ENCODE results near the gene COL4A5. TPM values are rescaled to one million over a fixed set of nuclear protein-coding genes. Genes with fewer than 3 reads are reported as not detected.

Gene COL4A5
- total and polyA plus RNA-seq, 4 donors: 0.63 to 10.3 (median 1.2) TPM

DNA sequence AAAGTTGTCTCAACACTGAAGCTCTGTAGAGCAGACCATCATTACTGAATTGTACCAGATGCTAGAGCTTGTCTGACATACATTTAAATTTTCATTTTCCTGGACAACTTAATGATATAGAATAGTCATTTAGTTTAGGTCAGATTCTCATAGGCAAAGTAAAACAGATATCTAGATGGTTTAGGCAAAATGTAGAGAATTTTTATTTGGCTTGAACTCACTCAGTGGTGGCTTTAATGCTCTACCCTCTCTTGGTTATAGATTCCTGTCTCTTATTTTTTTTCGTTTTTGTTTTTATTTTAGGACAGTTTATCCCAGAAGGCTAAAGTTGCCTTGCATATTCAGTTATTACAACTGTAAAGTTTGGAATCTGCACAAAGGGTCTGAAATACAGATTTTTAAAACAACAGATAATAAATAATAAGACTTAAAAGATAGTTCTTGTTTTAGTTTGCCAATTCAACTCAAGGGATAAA lies 300.7 kb downstream of the COL4A5 start:
- DNase-seq (ENCODE audit: low spot score): no peak
- 38% methylated on average over 1 of the region's 1 CpG for WGBS
- peaks cover 2 to 8% (median 4%) of the 10 kb centered on the region in 4 donors for H3K4me1 ChIP-seq (ENCODE audit: control insufficient read depth in 4 of 4, insufficient read depth in 4 of 4, low read length in 3 of 4)
- no peak for TF ChIP-seq SP1 (IDR thresholded peaks at IDR 0.05)
- TF ChIP-seq, protein P1, sequence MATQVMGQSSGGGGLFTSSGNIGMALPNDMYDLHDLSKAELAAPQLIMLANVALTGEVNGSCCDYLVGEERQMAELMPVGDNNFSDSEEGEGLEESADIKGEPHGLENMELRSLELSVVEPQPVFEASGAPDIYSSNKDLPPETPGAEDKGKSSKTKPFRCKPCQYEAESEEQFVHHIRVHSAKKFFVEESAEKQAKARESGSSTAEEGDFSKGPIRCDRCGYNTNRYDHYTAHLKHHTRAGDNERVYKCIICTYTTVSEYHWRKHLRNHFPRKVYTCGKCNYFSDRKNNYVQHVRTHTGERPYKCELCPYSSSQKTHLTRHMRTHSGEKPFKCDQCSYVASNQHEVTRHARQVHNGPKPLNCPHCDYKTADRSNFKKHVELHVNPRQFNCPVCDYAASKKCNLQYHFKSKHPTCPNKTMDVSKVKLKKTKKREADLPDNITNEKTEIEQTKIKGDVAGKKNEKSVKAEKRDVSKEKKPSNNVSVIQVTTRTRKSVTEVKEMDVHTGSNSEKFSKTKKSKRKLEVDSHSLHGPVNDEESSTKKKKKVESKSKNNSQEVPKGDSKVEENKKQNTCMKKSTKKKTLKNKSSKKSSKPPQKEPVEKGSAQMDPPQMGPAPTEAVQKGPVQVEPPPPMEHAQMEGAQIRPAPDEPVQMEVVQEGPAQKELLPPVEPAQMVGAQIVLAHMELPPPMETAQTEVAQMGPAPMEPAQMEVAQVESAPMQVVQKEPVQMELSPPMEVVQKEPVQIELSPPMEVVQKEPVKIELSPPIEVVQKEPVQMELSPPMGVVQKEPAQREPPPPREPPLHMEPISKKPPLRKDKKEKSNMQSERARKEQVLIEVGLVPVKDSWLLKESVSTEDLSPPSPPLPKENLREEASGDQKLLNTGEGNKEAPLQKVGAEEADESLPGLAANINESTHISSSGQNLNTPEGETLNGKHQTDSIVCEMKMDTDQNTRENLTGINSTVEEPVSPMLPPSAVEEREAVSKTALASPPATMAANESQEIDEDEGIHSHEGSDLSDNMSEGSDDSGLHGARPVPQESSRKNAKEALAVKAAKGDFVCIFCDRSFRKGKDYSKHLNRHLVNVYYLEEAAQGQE (IDR thresholded peaks at IDR 0.05): no peak
- TF ChIP-seq EGR1 (IDR thresholded peaks at IDR 0.05; ENCODE audit: low read depth in 2 of 2): no peak
- no peak for TF ChIP-seq HNF4A (conservative IDR thresholded peaks at IDR 0.05)
- TF ChIP-seq, protein P2, sequence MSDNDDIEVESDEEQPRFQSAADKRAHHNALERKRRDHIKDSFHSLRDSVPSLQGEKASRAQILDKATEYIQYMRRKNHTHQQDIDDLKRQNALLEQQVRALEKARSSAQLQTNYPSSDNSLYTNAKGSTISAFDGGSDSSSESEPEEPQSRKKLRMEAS (IDR thresholded peaks at IDR 0.05): no peak
- no peak for TF ChIP-seq HNF4G (IDR thresholded peaks at IDR 0.05)
- TF ChIP-seq, protein P3, sequence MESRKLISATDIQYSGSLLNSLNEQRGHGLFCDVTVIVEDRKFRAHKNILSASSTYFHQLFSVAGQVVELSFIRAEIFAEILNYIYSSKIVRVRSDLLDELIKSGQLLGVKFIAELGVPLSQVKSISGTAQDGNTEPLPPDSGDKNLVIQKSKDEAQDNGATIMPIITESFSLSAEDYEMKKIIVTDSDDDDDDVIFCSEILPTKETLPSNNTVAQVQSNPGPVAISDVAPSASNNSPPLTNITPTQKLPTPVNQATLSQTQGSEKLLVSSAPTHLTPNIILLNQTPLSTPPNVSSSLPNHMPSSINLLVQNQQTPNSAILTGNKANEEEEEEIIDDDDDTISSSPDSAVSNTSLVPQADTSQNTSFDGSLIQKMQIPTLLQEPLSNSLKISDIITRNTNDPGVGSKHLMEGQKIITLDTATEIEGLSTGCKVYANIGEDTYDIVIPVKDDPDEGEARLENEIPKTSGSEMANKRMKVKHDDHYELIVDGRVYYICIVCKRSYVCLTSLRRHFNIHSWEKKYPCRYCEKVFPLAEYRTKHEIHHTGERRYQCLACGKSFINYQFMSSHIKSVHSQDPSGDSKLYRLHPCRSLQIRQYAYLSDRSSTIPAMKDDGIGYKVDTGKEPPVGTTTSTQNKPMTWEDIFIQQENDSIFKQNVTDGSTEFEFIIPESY (IDR thresholded peaks at IDR 0.05): no peak
- TF ChIP-seq RXRA (IDR thresholded peaks at IDR 0.05): no peak
- TF ChIP-seq JUND (IDR thresholded peaks at IDR 0.05): no peak
- no peak for TF ChIP-seq FOXA2 (IDR thresholded peaks at IDR 0.05)
- no peak for TF ChIP-seq YY1 (IDR thresholded peaks at IDR 0.05)
- no peak for TF ChIP-seq GABPA (IDR thresholded peaks at IDR 0.05 in 1 of 2, conservative IDR thresholded peaks at IDR 0.05 in 1 of 2)
- TF ChIP-seq RAD21 (IDR thresholded peaks at IDR 0.05): no peak
- no peak for TF ChIP-seq FOXA1 (IDR thresholded peaks at IDR 0.05)
- TF ChIP-seq, protein P4, sequence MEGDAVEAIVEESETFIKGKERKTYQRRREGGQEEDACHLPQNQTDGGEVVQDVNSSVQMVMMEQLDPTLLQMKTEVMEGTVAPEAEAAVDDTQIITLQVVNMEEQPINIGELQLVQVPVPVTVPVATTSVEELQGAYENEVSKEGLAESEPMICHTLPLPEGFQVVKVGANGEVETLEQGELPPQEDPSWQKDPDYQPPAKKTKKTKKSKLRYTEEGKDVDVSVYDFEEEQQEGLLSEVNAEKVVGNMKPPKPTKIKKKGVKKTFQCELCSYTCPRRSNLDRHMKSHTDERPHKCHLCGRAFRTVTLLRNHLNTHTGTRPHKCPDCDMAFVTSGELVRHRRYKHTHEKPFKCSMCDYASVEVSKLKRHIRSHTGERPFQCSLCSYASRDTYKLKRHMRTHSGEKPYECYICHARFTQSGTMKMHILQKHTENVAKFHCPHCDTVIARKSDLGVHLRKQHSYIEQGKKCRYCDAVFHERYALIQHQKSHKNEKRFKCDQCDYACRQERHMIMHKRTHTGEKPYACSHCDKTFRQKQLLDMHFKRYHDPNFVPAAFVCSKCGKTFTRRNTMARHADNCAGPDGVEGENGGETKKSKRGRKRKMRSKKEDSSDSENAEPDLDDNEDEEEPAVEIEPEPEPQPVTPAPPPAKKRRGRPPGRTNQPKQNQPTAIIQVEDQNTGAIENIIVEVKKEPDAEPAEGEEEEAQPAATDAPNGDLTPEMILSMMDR (IDR thresholded peaks at IDR 0.05; ENCODE audit: low read depth, low read length, missing input control): no peak
- no peak for TF ChIP-seq NR2F2 (IDR thresholded peaks at IDR 0.05)
- H3K9ac ChIP-seq (ENCODE audit: low read depth in 1 of 2, low read length in 2 of 2): no peak overlapping the region
- no peak overlapping the region for H3K27ac ChIP-seq (ENCODE audit: low read depth in 1 of 2, low read length in 2 of 2)
- H3K36me3 ChIP-seq (ENCODE audit: control insufficient read depth in 4 of 4, insufficient read depth in 3 of 4, low read depth in 1 of 4, low read length in 3 of 4): no peaks in the 10 kb centered on the region
- H3K27me3 ChIP-seq (ENCODE audit: control insufficient read depth in 4 of 4, insufficient read depth in 4 of 4, low read length in 3 of 4): peaks cover 0 to 10% (median 0%) of the 10 kb centered on the region in 4 donors
- no peaks in the 10 kb centered on the region for H3K9me3 ChIP-seq (ENCODE audit: control insufficient read depth in 4 of 4, low read length in 3 of 4)
- no peak overlapping the region for H3K4me3 ChIP-seq (ENCODE audit: low read depth in 1 of 3, low read length in 3 of 3)

Small RNAs within 50 kb of the gene (small RNA-seq; reads per million reads assigned to genes)
- gene RF00019: not detected

Other genes starting within 250 kb of the COL4A5 start
- gene COL4A6, start 1.4 kb upstream of the COL4A5 start, total RNA-seq: under 1 TPM; under 0.01 to 0.09 TPM
- gene COL4A6, start 1.4 kb upstream of the COL4A5 start, polyA plus RNA-seq: under 1 TPM in 1 of 2 donors, not detected in 1; 0.07 TPM